Measurements from ENCODE around the gene RANBP10.

RANBP10 gene

GRCh38 chr16:67828651-67829050 is 22.3 kb upstream of the RANBP10 start:
- DNase-seq (ENCODE audit: low read depth in 3 of 3): no peak

- DNase-seq (ENCODE audit: low read depth in 3 of 3): no peak
Measured at GRCh38 chr16:67825906-67826305, 19.5 kb upstream of the RANBP10 start.

- no peak for DNase-seq (ENCODE audit: low read depth in 3 of 3)
Measured at GRCh38 chr16:67825119-67825518, 18.8 kb upstream of the RANBP10 start.

- DNase-seq (ENCODE audit: low read depth in 3 of 3): no peak
Measured at GRCh38 chr16:67822511-67822910, 16.2 kb upstream of the RANBP10 start.

- DNase-seq (ENCODE audit: low read depth in 3 of 3): no peak
Measured at GRCh38 chr16:67820608-67821259, 14.4 kb upstream of the RANBP10 start.

- DNase-seq (ENCODE audit: low read depth in 3 of 3): no peak
Measured at GRCh38 chr16:67814567-67814966, 8.2 kb upstream of the RANBP10 start.

- no peak for DNase-seq (ENCODE audit: low read depth in 3 of 3)
Measured at GRCh38 chr16:67811899-67812298, 5.5 kb upstream of the RANBP10 start.

- DNase-seq (ENCODE audit: low read depth in 3 of 3): no peak
Measured at GRCh38 chr16:67807148-67807682, 855 bp upstream of the RANBP10 start.

- no peak for DNase-seq (ENCODE audit: low read depth in 3 of 3)
Measured at GRCh38 chr16:67805718-67806427, 487 bp downstream of the RANBP10 start.

GRCh38 chr16:67804853-67805542 is 1.4 kb downstream of the RANBP10 start:
- DNase-seq (ENCODE audit: low read depth in 3 of 3): no peak

- DNase-seq (ENCODE audit: low read depth in 3 of 3): no peak
Measured at GRCh38 chr16:67803894-67804293, 2.5 kb downstream of the RANBP10 start.

- DNase-seq (ENCODE audit: low read depth in 3 of 3): no peak
Measured at GRCh38 chr16:67801883-67802282, 4.5 kb downstream of the RANBP10 start.

- no peak for DNase-seq (ENCODE audit: low read depth in 3 of 3)
Measured at GRCh38 chr16:67801241-67801640, 5.1 kb downstream of the RANBP10 start.

GRCh38 chr16:67800338-67800926 is 5.9 kb downstream of the RANBP10 start:
- no peak for DNase-seq (ENCODE audit: low read depth in 3 of 3)

- no peak for DNase-seq (ENCODE audit: low read depth in 3 of 3)
Measured at GRCh38 chr16:67796099-67796718, 10.2 kb downstream of the RANBP10 start.

GRCh38 chr16:67790071-67790470 is 16.3 kb downstream of the RANBP10 start:
- no peak for DNase-seq (ENCODE audit: low read depth in 3 of 3)

- DNase-seq (ENCODE audit: low read depth in 3 of 3): no peak
Measured at GRCh38 chr16:67786491-67786890, 19.9 kb downstream of the RANBP10 start.

GRCh38 chr16:67783353-67783725 is 23.0 kb downstream of the RANBP10 start:
- DNase-seq (ENCODE audit: low read depth in 3 of 3): no peak

GRCh38 chr16:67782567-67783352 is 23.6 kb downstream of the RANBP10 start:
- no peak for DNase-seq (ENCODE audit: low read depth in 3 of 3)

GRCh38 chr16:67781565-67781921 is 24.8 kb downstream of the RANBP10 start:
- DNase-seq (ENCODE audit: low read depth in 3 of 3): no peak
